ENCODE data around the gene CPA5.

Gene CPA5

DNA sequence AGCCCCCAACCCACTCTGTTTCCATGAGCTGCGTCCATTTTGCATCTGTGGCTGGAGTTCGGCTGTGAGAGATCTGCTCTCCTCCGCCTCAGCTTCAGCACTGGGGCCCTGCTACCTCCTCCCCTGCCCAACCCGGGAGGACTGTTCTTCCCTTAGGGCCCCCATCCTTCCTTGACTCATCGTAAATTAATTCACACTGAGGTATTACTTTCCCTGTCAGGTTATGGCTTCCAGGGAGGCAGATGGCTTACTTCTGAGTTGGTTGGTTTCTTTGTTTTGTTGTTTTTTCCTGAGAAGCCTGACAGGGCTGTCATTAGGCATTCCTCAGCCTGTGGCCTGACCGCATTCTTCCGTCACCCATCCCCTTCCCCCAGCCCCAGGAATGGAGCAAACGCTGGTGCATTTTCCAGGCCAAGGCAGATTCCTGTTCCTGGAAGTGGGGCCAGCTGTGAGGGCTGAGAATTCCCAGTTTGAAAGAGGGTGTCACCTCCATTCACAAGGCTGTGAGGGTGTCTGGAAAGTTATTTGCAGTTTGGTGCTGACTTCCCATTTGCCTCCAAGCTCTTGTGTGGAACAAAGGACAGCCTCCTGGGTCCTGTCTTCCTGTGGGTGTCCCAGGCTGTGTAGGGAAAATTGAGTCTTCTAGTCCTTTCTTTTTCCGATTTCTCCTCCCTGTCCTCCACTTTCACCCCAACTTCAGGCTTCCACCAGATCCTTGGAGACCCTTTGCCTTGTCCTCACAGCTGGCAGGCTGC lies 11.7 kb downstream of the CPA5 start:
- DNase-seq (ENCODE audit: low spot score): peak; percentile 91
- CTCF ChIA-PET: interaction anchor here (0.8 kb wide), 1 partner anchor 581 kb away, joined by 4 read pairs; no protein-coding TSS in a partner anchor
- POLR2A ChIA-PET (ENCODE audit: low non-redundant PET): no interaction called here
- TF ChIP-seq, protein P1, sequence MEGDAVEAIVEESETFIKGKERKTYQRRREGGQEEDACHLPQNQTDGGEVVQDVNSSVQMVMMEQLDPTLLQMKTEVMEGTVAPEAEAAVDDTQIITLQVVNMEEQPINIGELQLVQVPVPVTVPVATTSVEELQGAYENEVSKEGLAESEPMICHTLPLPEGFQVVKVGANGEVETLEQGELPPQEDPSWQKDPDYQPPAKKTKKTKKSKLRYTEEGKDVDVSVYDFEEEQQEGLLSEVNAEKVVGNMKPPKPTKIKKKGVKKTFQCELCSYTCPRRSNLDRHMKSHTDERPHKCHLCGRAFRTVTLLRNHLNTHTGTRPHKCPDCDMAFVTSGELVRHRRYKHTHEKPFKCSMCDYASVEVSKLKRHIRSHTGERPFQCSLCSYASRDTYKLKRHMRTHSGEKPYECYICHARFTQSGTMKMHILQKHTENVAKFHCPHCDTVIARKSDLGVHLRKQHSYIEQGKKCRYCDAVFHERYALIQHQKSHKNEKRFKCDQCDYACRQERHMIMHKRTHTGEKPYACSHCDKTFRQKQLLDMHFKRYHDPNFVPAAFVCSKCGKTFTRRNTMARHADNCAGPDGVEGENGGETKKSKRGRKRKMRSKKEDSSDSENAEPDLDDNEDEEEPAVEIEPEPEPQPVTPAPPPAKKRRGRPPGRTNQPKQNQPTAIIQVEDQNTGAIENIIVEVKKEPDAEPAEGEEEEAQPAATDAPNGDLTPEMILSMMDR (conservative IDR thresholded peaks at IDR 0.05; ENCODE audit: low read depth): no peak
- H3K27ac ChIP-seq: peak overlapping the region; percentile 99

DNA sequence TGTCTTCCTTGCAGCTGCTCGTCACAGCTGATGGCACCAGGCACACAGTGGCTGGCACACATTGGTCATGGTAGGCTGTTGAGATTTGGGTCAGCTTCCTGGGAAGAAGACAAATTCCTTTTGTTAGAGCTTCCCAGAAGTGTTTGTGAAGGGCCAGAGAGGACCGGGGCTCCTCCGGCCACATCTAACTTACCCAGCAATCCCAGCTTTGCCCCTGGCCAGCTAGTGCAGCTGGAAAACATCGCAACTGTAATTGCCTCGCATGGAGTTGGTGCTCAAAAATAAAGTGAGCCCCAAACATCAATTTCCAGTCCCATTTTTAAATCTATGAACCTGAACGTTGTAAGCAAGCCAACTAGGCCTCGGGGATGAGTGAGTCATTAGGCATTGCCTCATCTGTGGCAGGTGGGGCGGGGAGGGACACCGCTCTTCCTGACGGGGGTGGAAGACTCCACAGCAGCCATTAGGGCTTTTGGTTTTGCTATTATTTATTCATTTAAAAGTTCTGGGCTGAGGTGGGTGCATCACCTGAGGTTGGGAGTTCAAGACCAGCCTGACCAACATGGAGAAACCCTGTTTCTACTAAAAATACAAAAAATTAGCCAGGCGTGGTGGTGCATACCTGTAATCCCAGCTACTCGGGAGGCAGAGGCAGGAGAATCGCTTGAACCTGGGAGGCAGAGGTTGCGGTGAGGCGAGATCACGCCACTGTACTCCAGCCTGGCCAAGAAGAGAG lies 12.4 kb downstream of the CPA5 start:
- ChIA-PET POLR2A (ENCODE audit: low non-redundant PET) (no interaction called here), CTCF (no interaction called here)
- TF ChIP-seq, protein P1 (conservative IDR thresholded peaks at IDR 0.05; ENCODE audit: low read depth): no peak
- DNase-seq (ENCODE audit: low spot score): peak; percentile 86
- peak overlapping the region; percentile 99 for H3K27ac ChIP-seq

DNA sequence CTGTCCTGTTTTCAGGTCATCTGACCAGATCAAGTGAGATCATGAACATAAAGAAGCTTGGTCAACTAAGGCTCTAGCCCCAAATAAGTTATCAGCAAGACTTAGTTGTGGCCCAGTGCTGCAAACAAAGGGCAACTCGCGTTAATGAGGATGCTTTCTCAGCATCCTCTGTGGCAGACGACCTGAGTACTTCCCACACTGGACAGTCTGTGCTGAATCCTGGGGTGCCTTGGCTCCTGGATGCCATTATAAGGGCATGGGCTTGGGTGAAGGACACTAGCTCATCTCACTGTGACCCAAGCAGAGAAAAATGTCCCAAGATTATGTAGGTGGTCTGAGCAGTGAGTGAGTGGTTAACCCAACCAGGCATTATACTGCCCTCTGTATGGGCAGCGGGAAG lies 13.9 kb downstream of the CPA5 start:
- TF ChIP-seq, protein P1 (conservative IDR thresholded peaks at IDR 0.05; ENCODE audit: low read depth): no peak
- ChIA-PET CTCF (no interaction called here), POLR2A (ENCODE audit: low non-redundant PET) (no interaction called here)
- no peak for DNase-seq (ENCODE audit: low spot score)
- H3K27ac ChIP-seq: peak overlapping the region; percentile 99; the same call in 1 of the 2 replicates

DNA sequence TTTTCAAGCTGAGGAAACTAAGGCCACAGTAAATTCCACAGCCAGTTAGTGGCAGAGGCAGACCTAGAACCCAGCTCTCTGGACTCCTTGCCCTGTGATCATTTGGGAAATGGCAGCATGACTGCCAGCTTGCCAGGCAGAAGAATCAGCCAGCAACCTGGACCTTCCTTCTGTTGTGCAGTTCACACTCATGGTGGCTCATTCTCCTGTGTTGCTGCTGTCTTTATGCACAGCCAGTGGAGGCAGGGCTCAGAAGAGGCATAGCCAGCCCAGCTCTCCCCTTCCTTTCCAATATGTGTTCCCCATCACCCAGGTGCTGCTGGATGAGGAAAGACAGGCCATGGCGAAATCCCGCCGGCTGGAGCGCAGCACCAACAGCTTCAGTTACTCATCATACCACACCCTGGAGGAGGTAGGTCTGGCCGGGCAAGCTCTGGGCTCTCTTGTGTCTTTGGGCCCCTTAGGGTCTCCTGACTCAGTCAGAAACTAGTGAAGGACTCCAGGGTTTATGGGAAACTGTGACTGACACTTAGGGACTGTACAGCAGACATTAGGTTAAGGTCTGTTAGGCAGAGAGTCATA lies 14.8 kb downstream of the CPA5 start:
- peak overlapping the region; percentile 65 for H3K27ac ChIP-seq
- TF ChIP-seq, protein P1 (conservative IDR thresholded peaks at IDR 0.05; ENCODE audit: low read depth): no peak
- DNase-seq (ENCODE audit: low spot score): no peak
- POLR2A ChIA-PET (ENCODE audit: low non-redundant PET): no interaction called here
- CTCF ChIA-PET: no interaction called here

DNA sequence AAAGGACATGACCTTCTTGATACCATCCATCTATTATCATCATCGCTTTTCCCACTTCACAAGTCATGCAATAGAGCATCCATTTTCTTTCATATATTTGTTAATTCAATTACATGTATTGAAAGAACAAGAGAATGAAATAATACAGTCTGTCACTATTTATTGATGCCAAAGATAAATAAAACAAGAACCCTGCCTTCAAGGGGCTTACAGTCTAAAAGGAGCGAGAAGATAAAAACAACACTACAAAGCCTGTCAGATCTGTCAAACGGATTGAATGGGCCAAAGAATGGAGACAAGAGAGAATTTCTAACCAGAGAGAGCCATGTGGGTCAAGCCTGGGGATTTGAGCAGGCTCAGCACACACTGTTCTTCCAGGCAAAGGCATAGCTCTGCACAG lies 15.9 kb downstream of the CPA5 start:
- DNase-seq (ENCODE audit: low spot score): no peak
- TF ChIP-seq, protein P1 (conservative IDR thresholded peaks at IDR 0.05; ENCODE audit: low read depth): no peak
- POLR2A ChIA-PET (ENCODE audit: low non-redundant PET): no interaction called here
- CTCF ChIA-PET: no interaction called here
- H3K27ac ChIP-seq: no peak overlapping the region

DNA sequence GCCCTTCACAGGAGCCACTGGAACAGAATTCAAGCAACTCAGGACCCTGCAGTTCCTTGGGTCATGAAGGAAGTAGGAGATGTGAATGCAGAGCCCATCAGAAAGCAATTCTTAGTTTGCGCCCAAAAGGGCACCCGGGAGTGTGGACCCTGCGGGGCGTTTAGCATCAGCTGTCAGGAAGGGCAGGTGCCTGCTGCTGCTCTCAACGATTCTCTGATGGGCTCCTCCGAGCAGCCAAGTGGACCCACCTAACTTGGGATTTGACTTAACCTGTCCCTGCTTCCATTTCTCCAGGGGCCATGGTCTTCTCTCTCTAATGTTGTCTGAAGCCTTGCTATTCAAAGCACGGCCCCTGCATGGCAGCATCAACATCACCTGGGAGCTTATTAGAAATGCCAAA lies 17.1 kb downstream of the CPA5 start:
- no peak overlapping the region for H3K27ac ChIP-seq
- CTCF ChIA-PET: no interaction called here
- TF ChIP-seq, protein P1 (conservative IDR thresholded peaks at IDR 0.05; ENCODE audit: low read depth): no peak
- DNase-seq (ENCODE audit: low spot score): no peak
- POLR2A ChIA-PET (ENCODE audit: low non-redundant PET): no interaction called here
